WTC11 (cell line): ENCODE data around the gene SART1. TPM values are rescaled to one million over a fixed set of nuclear protein-coding genes. Genes with fewer than 3 reads are reported as not detected.

Experiments used
- AFF4 ChIP-seq: sonication (generic); formaldehyde crosslinking; IDR thresholded peaks from 2 replicates; pipeline ENCODE4 v1.8.1; 2023; ENCODE audit warnings: mild to moderate bottlenecking, missing genetic modification reagents, borderline replicate concordance
- ATF1 ChIP-seq: sonication (generic); formaldehyde crosslinking; IDR thresholded peaks from 2 replicates; pipeline ENCODE4 v1.8.1; 2023; ENCODE audit warnings: mild to moderate bottlenecking, moderate library complexity, missing genetic modification reagents
- CREB1 ChIP-seq: sonication (generic); formaldehyde crosslinking; IDR thresholded peaks from 2 replicates; pipeline ENCODE4 v1.8.0; 2023; ENCODE audit warnings: mild to moderate bottlenecking, missing genetic modification reagents
- CTCF ChIP-seq: fragments of 200-600 bp; IDR thresholded peaks from 2 replicates; pipeline ENCODE4 v1.8.0; 2022; ENCODE audit warnings: antibody characterized with exemption
- E2F4 ChIP-seq: sonication (generic); formaldehyde crosslinking; IDR thresholded peaks from 2 replicates; pipeline ENCODE4 v1.8.1; 2022; ENCODE audit warnings: low read depth, mild to moderate bottlenecking, moderate library complexity, missing genetic modification reagents, borderline replicate concordance
- E2F5 ChIP-seq: sonication (generic); formaldehyde crosslinking; IDR thresholded peaks from 2 replicates; pipeline ENCODE4 v1.8.1; 2022; ENCODE audit warnings: mild to moderate bottlenecking, moderate library complexity, missing genetic modification reagents
- ERG ChIP-seq: fragments of 250-450 bp; sonication (Bioruptor Pico); IDR thresholded peaks from 2 replicates; pipeline ENCODE4 v1.8.0; 2021; ENCODE audit warnings: mild to moderate bottlenecking
- ESRRA ChIP-seq: sonication (generic); formaldehyde crosslinking; IDR thresholded peaks from 2 replicates; pipeline ENCODE4 v1.8.1; 2022; ENCODE audit warnings: mild to moderate bottlenecking, missing genetic modification reagents, borderline replicate concordance
- FOXJ3 ChIP-seq: sonication (generic); formaldehyde crosslinking; IDR thresholded peaks from 2 replicates; pipeline ENCODE4 v1.9.0; 2021; ENCODE audit warnings: missing genetic modification reagents, mild to moderate bottlenecking, borderline replicate concordance
- FOXP1 ChIP-seq: sonication (generic); formaldehyde crosslinking; IDR thresholded peaks from 2 replicates; pipeline ENCODE4 v1.8.0; 2022; ENCODE audit warnings: missing genetic modification reagents, mild to moderate bottlenecking, moderate library complexity, borderline replicate concordance
- GRHL2 ChIP-seq: fragments of 250-450 bp; sonication (Bioruptor Pico); IDR thresholded peaks from 2 replicates; pipeline ENCODE4 v1.8.0; 2022; ENCODE audit warnings: mild to moderate bottlenecking, moderate library complexity; ENCODE audit not compliant: insufficient replicate concordance, severe bottlenecking
- HMGA2 ChIP-seq: fragments of 250-450 bp; sonication (Bioruptor Pico); IDR thresholded peaks from 2 replicates; pipeline ENCODE4 v1.4.0; 2021; ENCODE audit warnings: mild to moderate bottlenecking, moderate library complexity
- HMGXB4 ChIP-seq: sonication (generic); formaldehyde crosslinking; IDR thresholded peaks from 2 replicates; pipeline ENCODE4 v1.8.1; 2023; ENCODE audit warnings: mild to moderate bottlenecking, moderate library complexity, missing genetic modification reagents
- PREB ChIP-seq: sonication (generic); formaldehyde crosslinking; IDR thresholded peaks from 2 replicates; pipeline ENCODE4 v1.8.1; 2022; ENCODE audit warnings: mild to moderate bottlenecking, missing genetic modification reagents, moderate library complexity, borderline replicate concordance
- PRRX2 ChIP-seq: fragments of 250-450 bp; sonication (Bioruptor Pico); IDR thresholded peaks from 2 replicates; pipeline ENCODE4 v1.8.0; 2021; ENCODE audit warnings: mild to moderate bottlenecking
- RELA ChIP-seq: sonication (generic); formaldehyde crosslinking; IDR thresholded peaks from 2 replicates; pipeline ENCODE4 v1.8.1; 2022; ENCODE audit warnings: missing genetic modification reagents, mild to moderate bottlenecking, borderline replicate concordance
- SMAD4 ChIP-seq: sonication (generic); formaldehyde crosslinking; IDR thresholded peaks from 2 replicates; pipeline ENCODE4 v1.8.0; 2022; ENCODE audit warnings: mild to moderate bottlenecking, missing genetic modification reagents
- SP1 ChIP-seq: sonication (generic); formaldehyde crosslinking; conservative IDR thresholded peaks from 2 replicates; pipeline ENCODE4 v1.8.1; 2022; ENCODE audit warnings: missing genetic modification reagents
- TCF7 ChIP-seq: sonication (generic); formaldehyde crosslinking; IDR thresholded peaks from 2 replicates; pipeline ENCODE4 v1.8.0; 2022; ENCODE audit warnings: mild to moderate bottlenecking, low read depth, missing genetic modification reagents, moderate library complexity
- TEAD4 ChIP-seq: sonication (generic); formaldehyde crosslinking; IDR thresholded peaks from 2 replicates; pipeline ENCODE4 v1.8.0; 2022; ENCODE audit warnings: mild to moderate bottlenecking, missing genetic modification reagents
- TP53 ChIP-seq: sonication (generic); formaldehyde crosslinking; IDR thresholded peaks from 2 replicates; pipeline ENCODE4 v1.8.1; 2023; ENCODE audit warnings: mild to moderate bottlenecking, missing genetic modification reagents
- USF2 ChIP-seq: sonication (generic); formaldehyde crosslinking; IDR thresholded peaks from 2 replicates; pipeline ENCODE4 v1.8.1; 2023; ENCODE audit warnings: mild to moderate bottlenecking, missing genetic modification reagents, moderate library complexity
- ZNF121 ChIP-seq: sonication (generic); formaldehyde crosslinking; IDR thresholded peaks from 2 replicates; pipeline ENCODE4 v1.8.0; 2023; ENCODE audit warnings: missing genetic modification reagents
- ZNF396 ChIP-seq: fragments of 250-450 bp; sonication (Bioruptor Pico); IDR thresholded peaks from 2 replicates; pipeline ENCODE4 v1.8.0; 2021; ENCODE audit warnings: mild to moderate bottlenecking, moderate library complexity, borderline replicate concordance
- ZSCAN18 ChIP-seq: fragments of 250-450 bp; sonication (Bioruptor Pico); IDR thresholded peaks from 2 replicates; pipeline ENCODE4 v2.1.2; 2022; ENCODE audit warnings: mild to moderate bottlenecking, moderate library complexity
- total RNA-seq: library from RNA; stranded (reverse); gene quantifications from 3 replicates; pipeline ENCODE4 v1.2.3, GENCODE V29; 2021

Gene SART1
- total RNA-seq, 1 experiment from 2014 or later: 57.0 TPM

GRCh38 chr11:65919141-65919572 is 42.4 kb upstream of the SART1 start, which contains the start of gene DRAP1 (continued):
- TF ChIP-seq CTCF: no peak
- TF ChIP-seq E2F4: no peak
- no peak for TF ChIP-seq TCF7
- peak; percentile 99 for TF ChIP-seq SP1 (CRISPR knock-in tag)
- peak; percentile 41 for TF ChIP-seq USF2
- TF ChIP-seq FOXJ3 (CRISPR knock-in tag): no peak
- peak; percentile 76; the same call in 1 of the 2 replicates for TF ChIP-seq TP53
- TF ChIP-seq ZNF396 (CRISPR knock-in tag): no peak
- no peak; the same call in 1 of the 2 replicates for TF ChIP-seq ERG
- peak; percentile 31 for TF ChIP-seq HMGXB4 (CRISPR knock-in tag)
- no peak for TF ChIP-seq ZNF121
- no peak; the same call in 1 of the 2 replicates for TF ChIP-seq SMAD4 (CRISPR knock-in tag)
- TF ChIP-seq RELA (CRISPR knock-in tag): 0 out of 2 replicates have a peak, but pooled peaks have one; percentile 54
- no peak for TF ChIP-seq HMGA2 (CRISPR knock-in tag)
- no peak for TF ChIP-seq AFF4 (CRISPR knock-in tag)
- TF ChIP-seq PREB (CRISPR knock-in tag): peak; percentile 47; the same call in 1 of the 2 replicates
- TF ChIP-seq CREB1 (CRISPR knock-in tag): no peak
- no peak for TF ChIP-seq TEAD4 (CRISPR knock-in tag)
- TF ChIP-seq E2F5: peak; percentile 75
- TF ChIP-seq PRRX2: no peak
- TF ChIP-seq ESRRA (CRISPR knock-in tag): no peak
- peak; percentile 40; the same call in 1 of the 2 replicates for TF ChIP-seq FOXP1
- TF ChIP-seq GRHL2 (CRISPR knock-in tag): no peak
- TF ChIP-seq ZSCAN18 (CRISPR knock-in tag): no peak
- peak; percentile 47; the same call in 1 of the 2 replicates for TF ChIP-seq ATF1
